Measurements from ENCODE around the gene ZNF764. TPM values are rescaled to one million over a fixed set of nuclear protein-coding genes. Genes with fewer than 3 reads are reported as not detected.

ZNF764 gene
- total RNA-seq, 1 experiment from 2014 or later: 9.1 TPM

DNA sequence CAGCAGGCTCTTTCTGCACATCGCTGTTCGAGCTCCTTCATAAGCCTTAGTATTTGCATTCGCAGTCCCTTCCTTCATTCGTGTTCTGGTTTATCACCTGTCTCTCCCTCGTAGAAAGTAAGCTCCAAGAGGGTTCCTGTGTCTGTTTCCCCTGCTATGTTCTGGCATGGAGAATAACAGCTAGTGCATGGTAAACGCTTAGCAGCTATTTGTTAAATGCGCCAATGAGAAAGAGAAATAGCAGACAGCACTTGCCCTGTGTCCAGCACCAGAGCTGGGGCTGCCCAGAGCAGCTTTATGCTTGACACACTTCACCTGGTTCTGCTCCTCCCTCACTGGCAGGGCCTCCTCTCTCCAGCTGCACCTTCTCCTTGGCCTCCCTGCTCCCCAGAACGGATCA is 7.8 kb upstream of the ZNF764 start:
- no peak overlapping the region for H3K27ac ChIP-seq (ENCODE audit: low read depth, low read length)
- H3K9me2 ChIP-seq (ENCODE audit: insufficient read depth): no peaks in the 10 kb centered on the region
- no peaks in the 10 kb centered on the region for H4K20me1 ChIP-seq (ENCODE audit: insufficient read depth)
- no peak for ATAC-seq
- DNase-seq (ENCODE audit: low read depth, low spot score): no peak
- H3K9me3 ChIP-seq (ENCODE audit: control insufficient read depth in 1 of 2, insufficient read depth in 1 of 2, low read depth in 1 of 2, low read length in 2 of 2): no peaks in the 10 kb centered on the region
- no peak overlapping the region for H3K4me3 ChIP-seq (replicated peaks in 1 of 2; ENCODE audit: low read depth in 1 of 2, low read length in 2 of 2)
- intact Hi-C loops (cut with micrococcal nuclease): no loop called here
- POLR2A ChIA-PET: no interaction called here
- no peak overlapping the region for H2AFZ ChIP-seq (ENCODE audit: low read depth, low read length, poor library complexity, severe bottlenecking)
- no TSS peak for BruUV-seq (replicated peaks)
- H3K4me2 ChIP-seq (ENCODE audit: low read length): no peak overlapping the region
- CTCF ChIA-PET: interaction anchor here (1.0 kb wide), 1 partner anchor 33 kb away, joined by 3 read pairs; no protein-coding TSS in a partner anchor
- TF ChIP-seq EGR1 (IDR thresholded peaks at IDR 0.05; ENCODE audit: low read depth) (no peak), EZH2 (IDR thresholded peaks at IDR 0.05) (no peak), TCF7L2 (IDR thresholded peaks at IDR 0.05; ENCODE audit: borderline replicate concordance, extremely low read depth, insufficient read depth, insufficient read length) (no peak), CBX3 (IDR thresholded peaks at IDR 0.05; ENCODE audit: low read depth) (no peak), POLR2AphosphoS5 (IDR thresholded peaks at IDR 0.05; ENCODE audit: low read depth, low read length) (no peak), RAD21 (IDR thresholded peaks at IDR 0.05; ENCODE audit: low read depth) (no peak), SP1 (IDR thresholded peaks at IDR 0.05; ENCODE audit: low read depth) (no peak), CTCF (IDR thresholded peaks at IDR 0.05 in 2 of 3, conservative IDR thresholded peaks at IDR 0.05 in 1 of 3; ENCODE audit: borderline replicate concordance in 1 of 3, insufficient read depth in 1 of 3, low read depth in 2 of 3, low read length in 2 of 3) (no peak), SRF (IDR thresholded peaks at IDR 0.05; ENCODE audit: low read depth) (no peak), JUND (IDR thresholded peaks at IDR 0.05) (no peak), CEBPB (IDR thresholded peaks at IDR 0.05; ENCODE audit: low read depth) (no peak), POLR2A (IDR thresholded peaks at IDR 0.05; ENCODE audit: borderline replicate concordance, extremely low read depth, insufficient read depth, insufficient read length) (no peak), ELF1 (IDR thresholded peaks at IDR 0.05; ENCODE audit: borderline replicate concordance, low read depth) (no peak), SIN3A (IDR thresholded peaks at IDR 0.05; ENCODE audit: low read depth) (no peak), EZH2phosphoT487 (IDR thresholded peaks at IDR 0.05; ENCODE audit: borderline replicate concordance) (no peak), YY1 (IDR thresholded peaks at IDR 0.05; ENCODE audit: extremely low read depth, insufficient replicate concordance, low read depth, low read length) (no peak), ZFX (IDR thresholded peaks at IDR 0.05) (no peak), FOSL1 (IDR thresholded peaks at IDR 0.05; ENCODE audit: low read depth) (no peak), ZNF274 (IDR thresholded peaks at IDR 0.05; ENCODE audit: low read depth, low read length) (no peak)
- H3K36me3 ChIP-seq (ENCODE audit: control insufficient read depth in 1 of 2, insufficient read depth in 2 of 2, low read length in 2 of 2): no peaks in the 10 kb centered on the region
- H3K4me1 ChIP-seq (ENCODE audit: control insufficient read depth in 1 of 2, insufficient read depth in 2 of 2, low read length in 2 of 2): peaks cover 3 to 11% of the 10 kb centered on the region in 2 experiments; a peak in 2 of 4 replicates
- no peak overlapping the region for H3K9ac ChIP-seq (ENCODE audit: low read length)
- H3K79me2 ChIP-seq (ENCODE audit: insufficient read depth, low read length): no peaks in the 10 kb centered on the region
- H3K27me3 ChIP-seq (ENCODE audit: insufficient read depth, low read length): no peaks in the 10 kb centered on the region
- RAD21 ChIA-PET (ENCODE audit: low non-redundant PET in 1 of 2, low total read pairs in 2 of 2, uncharacterized antibody in 2 of 2, unreplicated experiment in 2 of 2): no interaction called here

Measured in HCT116 (cell line).